ENCODE results near the gene KDM3B. TPM values are rescaled to one million over a fixed set of nuclear protein-coding genes. Genes with fewer than 3 reads are reported as not detected.

The KDM3B gene
- polyA plus RNA-seq, 1 of the 3 experiments (the other 2 are of a cell fraction): 22.4 TPM

- TF ChIP-seq CTCF (IDR thresholded peaks at IDR 0.05) (no peak), RAD21 (IDR thresholded peaks at IDR 0.05; ENCODE audit: low read length) (no peak)
These were observed 17.2 kb downstream of the KDM3B start (continued) for GRCh38 chr5:138369706-138370105.

GRCh38 chr5:138370537-138370936 lies 18.1 kb downstream of the KDM3B start:
- Histone ChIP-seq H3K27ac (ENCODE audit: low read depth in 2 of 2, low read length in 1 of 2) (no peak overlapping the region), H3K27me3 (ENCODE audit: insufficient read depth) (no peaks in the 10 kb centered on the region), H3K4me1 (ENCODE audit: control insufficient read depth in 1 of 2, insufficient read depth in 2 of 2, low read depth in 1 of 2, low read length in 1 of 2) (no peaks in the 10 kb centered on the region; a peak in 1 of 4 replicates), H3K9ac (no peak overlapping the region), H2AFZ (ENCODE audit: low read depth) (no peak overlapping the region), H4K20me1 (ENCODE audit: insufficient read depth) (peaks cover 43% of the 10 kb centered on the region), H3K36me3 (replicated peaks in 1 of 2; ENCODE audit: control insufficient read depth in 1 of 2, insufficient read depth in 2 of 2, low read length in 1 of 2) (peaks cover 8 to 22% of the 10 kb centered on the region in 2 experiments), H3K79me2 (ENCODE audit: insufficient read depth) (peaks cover 95% of the 10 kb centered on the region), H3K9me3 (no peaks in the 10 kb centered on the region), H3F3A (replicated peaks; ENCODE audit: insufficient read depth) (peaks cover 6% of the 10 kb centered on the region), H3K4me2 (no peak overlapping the region), H3K9me2 (no peaks in the 10 kb centered on the region), H3K4me3 (ENCODE audit: low read depth in 2 of 2, low read length in 1 of 2) (no peak overlapping the region)
- TF ChIP-seq MEF2A (IDR thresholded peaks at IDR 0.05; ENCODE audit: borderline replicate concordance, low read depth): no peak
- TF ChIP-seq POLR2AphosphoS5 (IDR thresholded peaks at IDR 0.05; ENCODE audit: low read depth, low read length): no peak
- TF ChIP-seq CTCF (IDR thresholded peaks at IDR 0.05): no peak
- TF ChIP-seq SMC3 (IDR thresholded peaks at IDR 0.05; ENCODE audit: low read depth, low read length): no peak
- no peak for TF ChIP-seq USF2 (IDR thresholded peaks at IDR 0.05; ENCODE audit: borderline replicate concordance, low read depth, low read length)
- TF ChIP-seq FOXJ3 (CRISPR knock-in tag; IDR thresholded peaks at IDR 0.05): no peak
- TF ChIP-seq RXRA (IDR thresholded peaks at IDR 0.05; ENCODE audit: borderline replicate concordance, low read depth): no peak
- TF ChIP-seq JUND (IDR thresholded peaks at IDR 0.05): no peak
- TF ChIP-seq RCOR1 (IDR thresholded peaks at IDR 0.05; ENCODE audit: low read length): no peak
- no peak for TF ChIP-seq PBX3 (IDR thresholded peaks at IDR 0.05)
- no peak for TF ChIP-seq RAD21 (IDR thresholded peaks at IDR 0.05; ENCODE audit: low read length)
- TF ChIP-seq FOXM1 (IDR thresholded peaks at IDR 0.05; ENCODE audit: low read depth): no peak
- no peak for TF ChIP-seq FOSL2 (IDR thresholded peaks at IDR 0.05; ENCODE audit: borderline replicate concordance, low read depth)
- TF ChIP-seq TCF12 (IDR thresholded peaks at IDR 0.05): no peak
- CTCF ChIA-PET: interaction anchor here (8.2 kb wide), 1 partner anchor 17 kb away, joined by 93 read pairs; the partner anchor contains the start of gene KDM3B
- 94% methylated on average over 3 of the region's 3 CpGs for WGBS (ENCODE audit: low lambda C conversion rate)
- no peak for DNase-seq
- POLR2A ChIA-PET: interaction anchor here (0.8 kb wide), 1 partner anchor 17 kb away, joined by 3 read pairs; no protein-coding TSS in a partner anchor

Measured in SK-N-SH (cell line).